HG03439 (cell line): ENCODE data around the gene KCNMA1.

Experiments used
- ATAC-seq: cut with Tn5 transposase; IDR thresholded peaks from one replicate; pipeline ENCODE4 v1.9.1; 2021; ENCODE audit warnings: mild to moderate bottlenecking, moderate library complexity; ENCODE audit not compliant: unreplicated experiment

KCNMA1 gene

GRCh38 chr10:77494756-77495541 is 142.7 kb downstream of the KCNMA1 start:
- no peak for ATAC-seq

- ATAC-seq: no peak
These were observed 143.3 kb downstream of the KCNMA1 start for GRCh38 chr10:77494327-77494726.

GRCh38 chr10:77493851-77494261 is 143.8 kb downstream of the KCNMA1 start:
- peak; percentile 28 for ATAC-seq

GRCh38 chr10:77493239-77493806 is 144.3 kb downstream of the KCNMA1 start:
- peak; percentile 28 for ATAC-seq

GRCh38 chr10:77492368-77492994 is 145.1 kb downstream of the KCNMA1 start:
- ATAC-seq: no peak

GRCh38 chr10:77490534-77491314 is 146.9 kb downstream of the KCNMA1 start:
- ATAC-seq: no peak

- no peak for ATAC-seq
These were observed 151.1 kb downstream of the KCNMA1 start for GRCh38 chr10:77486517-77486916.

GRCh38 chr10:77485847-77486246 is 151.8 kb downstream of the KCNMA1 start:
- no peak for ATAC-seq

GRCh38 chr10:77482072-77482471 is 155.5 kb downstream of the KCNMA1 start:
- ATAC-seq: no peak

- ATAC-seq: no peak
These were observed 158.0 kb downstream of the KCNMA1 start for GRCh38 chr10:77479586-77479985.

- ATAC-seq: no peak
These were observed 158.6 kb downstream of the KCNMA1 start for GRCh38 chr10:77478962-77479359.

GRCh38 chr10:77478247-77478961 is 159.2 kb downstream of the KCNMA1 start:
- ATAC-seq: no peak

- no peak for ATAC-seq
These were observed 162.1 kb downstream of the KCNMA1 start for GRCh38 chr10:77475522-77475921.

- ATAC-seq: no peak
These were observed 162.7 kb downstream of the KCNMA1 start for GRCh38 chr10:77474939-77475338.

GRCh38 chr10:77474386-77474785 is 163.2 kb downstream of the KCNMA1 start:
- ATAC-seq: no peak

GRCh38 chr10:77472146-77472545 is 165.5 kb downstream of the KCNMA1 start:
- ATAC-seq: no peak

GRCh38 chr10:77471069-77471536 is 166.5 kb downstream of the KCNMA1 start:
- no peak for ATAC-seq

- ATAC-seq: no peak
These were observed 170.1 kb downstream of the KCNMA1 start for GRCh38 chr10:77467422-77467963.

- no peak for ATAC-seq
These were observed 173.5 kb downstream of the KCNMA1 start for GRCh38 chr10:77463967-77464745.
